Fibroblast of upper back skin (primary cell): ENCODE measurements around the gene VLDLR.

ENCODE experiments used
- DNase-seq: peaks from one replicate; pipeline ENCODE4 v3.0.0-alpha.2; 2013

Gene VLDLR

GRCh38 chr9:2622461-2623287, 1.1 kb downstream of the VLDLR start:
- peak; percentile 3 for DNase-seq

DNA sequence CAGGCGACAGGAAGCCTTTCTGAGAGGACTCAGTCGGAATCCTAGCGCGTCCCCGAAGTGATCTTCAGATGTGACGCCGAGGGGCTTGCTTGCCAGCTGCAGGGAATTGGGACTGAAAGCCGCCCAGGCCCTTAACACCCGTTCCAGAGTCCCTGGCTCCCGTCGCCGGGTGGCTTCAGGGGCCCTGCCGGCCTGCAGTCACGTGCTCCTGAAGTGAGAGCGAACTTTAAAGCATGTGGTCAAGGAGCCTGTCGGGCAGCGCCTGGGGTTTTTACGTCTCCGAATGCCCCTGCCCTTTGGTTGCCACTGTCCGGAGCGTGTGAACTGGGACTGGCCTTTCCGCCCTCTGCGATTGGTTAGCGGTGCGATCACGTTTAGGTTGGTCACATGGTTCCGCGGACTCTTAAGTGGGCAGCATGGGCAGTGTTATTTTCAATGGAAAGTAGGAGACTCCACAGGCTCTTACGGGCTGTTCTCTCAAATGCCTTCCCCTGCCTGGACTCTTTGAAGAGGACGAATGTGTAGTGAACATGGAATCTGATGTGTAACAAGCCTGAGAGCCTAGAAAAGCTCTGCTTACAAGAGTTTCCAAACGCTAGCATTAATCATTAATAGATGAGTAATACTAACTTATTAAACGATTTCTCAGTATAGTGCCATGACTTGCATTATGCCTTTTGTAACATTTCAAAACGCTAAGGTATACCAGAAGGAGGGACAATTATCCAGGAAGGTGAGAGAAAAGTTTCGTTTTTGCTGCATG, 1.9 kb downstream of the VLDLR start:
- peak; percentile 36 for DNase-seq

GRCh38 chr9:2624051-2624682, 2.6 kb downstream of the VLDLR start:
- no peak for DNase-seq

DNA sequence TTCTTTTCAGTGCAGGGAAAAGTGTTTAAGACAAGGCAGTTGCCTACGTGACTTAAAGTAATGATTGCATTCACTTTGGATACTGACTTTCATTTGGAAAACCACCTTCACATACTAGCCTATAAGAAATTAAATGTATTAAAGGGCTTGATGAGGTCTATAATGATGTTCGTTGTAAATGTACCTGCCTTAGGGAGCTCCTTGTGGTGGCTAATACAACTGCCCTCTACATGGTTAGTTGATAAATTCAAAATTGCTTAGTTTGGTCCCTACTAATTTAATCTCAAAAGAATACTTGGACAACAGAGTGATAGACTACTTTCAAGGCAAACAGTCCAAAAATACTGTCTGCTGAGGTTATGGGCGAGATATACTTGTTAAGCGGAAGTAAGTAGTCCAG, 3.8 kb downstream of the VLDLR start:
- DNase-seq, result no peak

DNA sequence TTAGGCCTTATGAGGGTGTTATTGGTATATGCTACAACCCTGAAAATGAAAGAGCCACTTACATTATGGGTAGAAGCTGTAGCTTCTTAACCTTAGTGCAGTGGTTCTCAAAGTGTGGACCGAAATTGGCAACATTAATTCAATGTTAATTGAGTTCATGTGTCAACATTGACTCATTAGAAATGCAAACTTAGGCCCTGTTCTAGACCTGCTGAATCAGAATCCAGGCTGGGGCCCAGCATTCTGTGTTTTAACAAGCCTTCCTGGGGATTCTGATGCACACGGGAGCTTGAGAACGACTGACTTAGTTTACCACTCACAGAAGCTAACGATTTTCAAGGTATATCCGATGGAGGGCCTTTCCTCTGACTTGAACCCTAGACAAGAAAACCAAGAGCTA, 7.3 kb downstream of the VLDLR start:
- DNase-seq, result no peak

DNA sequence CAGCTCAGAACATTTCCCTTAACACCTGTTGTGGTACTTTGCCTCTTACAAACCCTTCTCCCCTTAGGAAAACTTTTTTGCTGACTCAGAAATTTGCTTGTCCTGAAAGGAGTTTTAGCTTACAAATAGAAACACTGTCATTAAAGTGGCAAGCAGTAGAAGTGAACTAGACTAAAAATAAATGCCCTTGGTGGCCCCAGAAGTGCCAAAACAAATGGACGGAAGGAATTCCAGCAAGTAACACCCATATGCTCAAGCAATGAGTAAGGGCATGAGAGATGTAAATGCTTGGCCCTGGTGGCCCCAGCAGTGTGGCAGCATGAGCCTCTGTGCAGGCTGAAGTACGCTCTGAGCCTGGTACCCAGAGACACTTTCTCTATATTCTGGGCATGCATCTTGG, 8.6 kb downstream of the VLDLR start:
- no peak for DNase-seq

GRCh38 chr9:2631263-2631662, 9.7 kb downstream of the VLDLR start:
- no peak for DNase-seq

DNA sequence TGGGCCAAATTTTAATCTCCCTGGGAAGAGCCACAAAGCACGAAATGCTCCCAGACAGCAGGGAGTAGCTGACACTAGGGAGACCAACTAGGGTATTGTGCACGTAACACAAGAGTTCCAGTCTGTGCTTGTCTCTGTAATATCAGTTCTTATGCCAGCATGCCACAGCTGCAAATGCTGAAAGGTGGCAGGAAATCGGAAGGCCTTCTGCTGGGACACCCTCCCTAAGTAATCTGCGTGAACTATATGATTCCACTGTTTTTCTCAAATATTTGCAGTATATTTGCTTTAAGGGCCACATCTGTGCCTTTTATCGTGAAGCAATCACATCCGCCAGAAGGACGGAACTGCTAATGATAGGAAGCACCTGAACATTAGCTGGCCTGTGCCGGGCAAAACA, 12.6 kb downstream of the VLDLR start:
- no peak for DNase-seq

DNA sequence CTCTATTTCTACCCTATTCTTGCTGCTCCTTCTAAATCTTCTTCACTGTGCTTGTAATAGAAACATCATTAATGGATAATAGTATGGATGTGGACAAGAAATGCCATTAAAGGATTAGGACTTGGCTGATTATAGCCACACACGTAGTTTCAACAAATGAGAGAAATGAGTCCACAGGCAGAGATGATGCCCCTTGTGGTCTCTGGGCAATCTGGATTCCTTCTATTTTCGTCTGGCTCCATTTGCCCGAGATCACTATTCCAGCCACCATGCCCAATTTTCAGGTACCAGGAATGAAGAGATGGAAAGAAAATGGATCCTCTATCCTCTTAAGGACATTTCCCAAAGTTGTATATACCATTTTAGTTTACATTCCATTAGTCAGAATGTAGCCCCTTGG, 13.2 kb downstream of the VLDLR start:
- no peak for DNase-seq

DNA sequence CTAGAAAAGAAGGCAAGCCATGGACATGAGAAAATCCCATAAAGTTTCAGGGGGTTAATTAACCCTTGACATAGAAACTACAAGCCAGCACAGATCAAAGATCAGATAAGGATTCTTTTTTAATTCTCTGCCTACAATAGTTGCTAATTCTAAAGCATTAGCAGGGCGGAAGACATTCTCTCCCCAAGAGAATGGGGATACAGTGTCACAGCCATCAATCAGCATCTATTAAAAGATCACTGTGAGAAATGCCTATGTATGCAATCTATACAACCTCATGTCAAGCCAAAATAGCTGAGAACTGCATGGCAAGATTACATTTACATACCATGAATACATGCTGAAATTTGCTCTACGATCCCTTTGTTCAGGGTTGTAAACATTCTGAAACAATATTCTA, 14.3 kb downstream of the VLDLR start:
- no peak for DNase-seq

- no peak for DNase-seq
These were observed 15.8 kb downstream of the VLDLR start for GRCh38 chr9:2637390-2637789.

GRCh38 chr9:2638871-2639673, 17.5 kb downstream of the VLDLR start:
- DNase-seq, result no peak

DNA sequence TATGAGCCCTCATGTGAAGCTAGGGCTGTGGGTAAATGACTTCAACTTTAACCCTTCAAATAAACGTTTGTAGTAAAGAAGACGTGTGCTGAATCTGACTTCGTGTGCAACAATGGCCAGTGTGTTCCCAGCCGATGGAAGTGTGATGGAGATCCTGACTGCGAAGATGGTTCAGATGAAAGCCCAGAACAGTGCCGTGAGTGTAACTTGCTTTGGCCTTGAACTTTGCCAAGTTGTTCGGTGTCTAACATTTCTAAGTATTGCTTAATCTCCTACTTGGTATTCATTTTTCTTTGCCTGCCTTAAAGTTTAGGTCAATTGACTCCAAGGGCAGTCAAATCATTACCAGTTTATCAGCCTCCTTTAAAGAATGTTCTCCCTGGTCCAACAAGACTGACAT, 18.2 kb downstream of the VLDLR start:
- no peak for DNase-seq

- no peak for DNase-seq
These were observed 19.0 kb downstream of the VLDLR start for GRCh38 chr9:2640570-2640969.

GRCh38 chr9:2641033-2641432, 19.4 kb downstream of the VLDLR start:
- no peak for DNase-seq

- no peak for DNase-seq
These were observed 20.5 kb downstream of the VLDLR start for GRCh38 chr9:2642068-2642467.

- no peak for DNase-seq
These were observed 24.0 kb downstream of the VLDLR start for GRCh38 chr9:2645569-2645968.

DNA sequence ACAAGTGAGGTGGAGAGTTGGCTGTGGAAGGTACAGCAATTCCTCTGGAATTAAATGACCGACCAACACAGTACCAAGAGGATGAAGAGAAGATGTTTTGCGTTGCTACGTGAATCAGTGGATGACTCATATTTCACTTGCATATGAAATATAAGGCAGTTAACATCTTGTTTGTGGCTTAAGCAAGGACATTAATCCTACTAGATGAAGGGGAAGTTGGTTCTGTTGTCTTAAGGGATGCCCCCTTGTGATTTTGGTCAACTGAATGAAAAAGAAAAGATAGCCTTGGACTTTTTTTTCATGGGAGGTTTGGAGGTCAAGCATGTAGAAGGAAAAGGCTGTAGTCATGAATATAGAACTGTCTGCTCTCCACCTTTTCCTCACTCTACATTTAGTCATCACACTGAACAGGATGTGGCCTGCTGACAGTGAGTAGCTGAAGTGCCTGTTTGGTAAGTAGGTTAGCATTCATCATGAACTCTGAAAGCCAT, 33.9 kb downstream of the VLDLR start:
- peak; percentile 96 for DNase-seq

GRCh38 chr9:2657427-2657826, 35.8 kb downstream of the VLDLR start:
- no peak for DNase-seq

GRCh38 chr9:2662496-2662895, 40.9 kb downstream of the VLDLR start:
- peak; percentile 6 for DNase-seq

DNA sequence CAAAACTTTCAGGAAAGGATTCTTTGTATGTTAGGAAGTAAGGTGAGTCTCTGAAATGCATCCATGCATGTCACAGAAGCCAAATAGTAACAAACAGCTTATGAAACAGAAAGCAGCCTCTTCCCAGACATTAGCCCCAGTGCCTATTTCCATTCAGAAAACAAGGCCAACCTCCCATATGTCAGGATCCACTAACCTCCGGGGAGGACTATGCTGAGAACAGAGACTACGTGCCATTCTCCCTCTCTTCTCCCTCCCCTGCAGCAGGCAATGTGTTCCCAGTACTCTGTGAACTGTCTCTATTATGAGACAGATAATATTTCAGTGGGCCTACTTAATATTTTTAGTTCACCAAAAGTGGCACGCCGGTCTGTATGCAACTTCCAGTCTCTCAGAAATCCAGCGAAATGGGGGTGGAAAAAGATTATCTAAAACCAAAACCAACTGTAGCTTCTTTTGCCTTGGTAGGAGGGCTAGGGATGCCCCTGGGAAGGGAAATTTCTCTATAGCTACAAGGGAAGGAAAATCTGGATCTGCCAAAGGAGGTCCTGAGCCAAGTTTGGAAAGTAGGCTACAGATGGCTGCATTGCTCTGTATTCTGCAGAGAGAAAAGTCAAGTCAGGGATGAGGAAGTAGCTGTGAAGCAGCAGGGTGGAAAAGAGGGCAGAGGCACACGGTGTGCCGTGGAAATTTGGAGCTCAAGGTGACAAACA, 42.0 kb downstream of the VLDLR start:
- no peak for DNase-seq
